GM21723 (cell line): ENCODE results near the gene FCRL5.
A peak's percentile ranks its signal among the peaks of the same experiment; 100 is the strongest.
"Not testable (repeated sequence)": the region's sequence is repeated elsewhere in the genome, so short reads cannot be mapped to it uniquely, and the experiment has no call there.

Experiments
- ATAC-seq: cut with Tn5 transposase; IDR thresholded peaks from one replicate; pipeline ENCODE4 v1.9.1; 2021; ENCODE audit warnings: mild to moderate bottlenecking, moderate library complexity; ENCODE audit not compliant: unreplicated experiment

The FCRL5 gene

GRCh38 chr1:157490467-157491165 is 61.7 kb downstream of the FCRL5 start:
- peak; percentile 56 for ATAC-seq

- no peak for ATAC-seq
These were observed 64.2 kb downstream of the FCRL5 start for GRCh38 chr1:157488156-157488555.

- ATAC-seq, result no peak
These were observed 64.8 kb downstream of the FCRL5 start for GRCh38 chr1:157487504-157487903.

- no peak for ATAC-seq
These were observed 65.2 kb downstream of the FCRL5 start for GRCh38 chr1:157487096-157487495.

DNA sequence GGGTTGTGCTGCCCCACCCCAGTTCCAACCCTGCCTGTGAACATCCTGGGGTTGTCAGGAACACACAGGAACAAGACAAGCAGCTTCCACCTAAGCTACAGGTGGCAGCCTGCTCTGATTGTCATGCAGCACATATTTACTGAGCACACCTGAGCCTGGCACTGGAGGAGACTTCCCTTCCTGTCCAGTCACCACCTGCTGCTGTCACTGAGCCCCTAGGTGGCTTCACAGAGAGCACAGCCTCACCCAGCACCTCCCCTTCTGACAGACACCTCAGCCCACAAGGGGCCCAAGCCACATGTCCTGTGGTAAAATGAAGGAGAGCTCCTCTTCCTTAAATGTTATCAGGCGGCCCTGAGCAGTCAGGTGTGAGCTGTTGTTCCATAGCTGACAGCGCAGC is 65.9 kb downstream of the FCRL5 start:
- ATAC-seq, result not testable (repeated sequence)

- no peak for ATAC-seq
These were observed 66.5 kb downstream of the FCRL5 start for GRCh38 chr1:157485793-157486192.

- ATAC-seq, result no peak
These were observed 67.7 kb downstream of the FCRL5 start for GRCh38 chr1:157484573-157484972.

DNA sequence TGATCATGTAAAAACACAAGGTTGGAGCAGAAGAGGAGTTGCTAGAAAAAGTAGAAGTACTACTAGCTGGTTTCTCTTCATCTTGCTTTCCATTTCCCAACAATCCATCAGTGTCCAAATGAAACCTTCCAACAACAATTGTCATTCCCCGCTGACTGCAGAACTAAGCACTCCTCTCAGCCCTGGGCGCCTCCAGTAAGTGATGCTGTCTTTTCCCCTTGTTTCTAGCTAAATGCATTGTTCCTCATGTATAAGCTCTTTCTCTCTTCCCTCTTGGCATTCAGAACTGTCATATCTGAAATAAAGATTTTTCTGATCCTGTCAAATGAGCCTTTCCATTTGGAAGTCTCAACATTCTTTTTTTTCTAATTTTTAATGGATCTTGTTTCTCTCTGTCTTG is 68.7 kb downstream of the FCRL5 start:
- ATAC-seq, result no peak

GRCh38 chr1:157482717-157483116 is 69.6 kb downstream of the FCRL5 start:
- no peak for ATAC-seq

- ATAC-seq, result no peak
These were observed 70.1 kb downstream of the FCRL5 start for GRCh38 chr1:157482174-157482573.

DNA sequence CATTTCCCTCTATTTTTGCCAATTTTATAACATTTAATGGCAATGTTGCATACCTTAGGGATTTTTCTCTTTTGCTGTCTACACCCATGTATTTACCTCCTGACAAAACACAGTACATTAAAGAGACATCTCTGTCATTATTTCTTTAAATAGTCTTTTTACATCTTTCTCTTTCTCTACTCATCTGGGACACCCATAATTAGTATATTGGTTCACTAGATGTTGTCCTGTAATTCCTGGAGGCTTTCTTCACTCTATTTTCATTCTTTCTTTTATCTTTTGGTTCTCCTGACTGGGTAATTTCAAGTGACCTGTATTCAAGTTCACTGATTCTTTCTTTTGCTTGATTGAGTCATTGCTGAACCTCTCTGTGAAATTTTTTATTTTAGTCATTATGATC is 74.3 kb downstream of the FCRL5 start:
- ATAC-seq, result no peak

DNA sequence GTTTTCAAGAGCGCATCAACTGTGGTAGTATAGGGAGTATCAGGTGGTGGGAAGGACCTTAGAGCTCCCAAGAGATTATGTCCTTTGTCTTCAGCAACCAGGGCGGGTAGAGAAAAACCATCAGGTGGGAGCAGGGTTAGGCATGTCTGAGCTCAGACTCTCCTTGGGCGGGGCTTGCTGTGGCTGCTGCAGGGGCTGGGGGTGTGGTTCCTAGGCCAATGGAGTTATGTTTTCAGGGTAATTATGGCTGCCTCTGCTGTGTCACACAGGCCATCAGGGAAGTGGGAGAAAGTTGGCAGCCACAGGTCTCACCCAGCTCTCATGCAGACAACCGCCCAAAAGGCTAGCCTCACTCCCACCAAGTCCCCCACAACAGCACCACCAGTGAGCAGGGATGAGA is 74.9 kb downstream of the FCRL5 start:
- no peak for ATAC-seq

- ATAC-seq, result no peak
These were observed 79.4 kb downstream of the FCRL5 start for GRCh38 chr1:157472959-157473358.

DNA sequence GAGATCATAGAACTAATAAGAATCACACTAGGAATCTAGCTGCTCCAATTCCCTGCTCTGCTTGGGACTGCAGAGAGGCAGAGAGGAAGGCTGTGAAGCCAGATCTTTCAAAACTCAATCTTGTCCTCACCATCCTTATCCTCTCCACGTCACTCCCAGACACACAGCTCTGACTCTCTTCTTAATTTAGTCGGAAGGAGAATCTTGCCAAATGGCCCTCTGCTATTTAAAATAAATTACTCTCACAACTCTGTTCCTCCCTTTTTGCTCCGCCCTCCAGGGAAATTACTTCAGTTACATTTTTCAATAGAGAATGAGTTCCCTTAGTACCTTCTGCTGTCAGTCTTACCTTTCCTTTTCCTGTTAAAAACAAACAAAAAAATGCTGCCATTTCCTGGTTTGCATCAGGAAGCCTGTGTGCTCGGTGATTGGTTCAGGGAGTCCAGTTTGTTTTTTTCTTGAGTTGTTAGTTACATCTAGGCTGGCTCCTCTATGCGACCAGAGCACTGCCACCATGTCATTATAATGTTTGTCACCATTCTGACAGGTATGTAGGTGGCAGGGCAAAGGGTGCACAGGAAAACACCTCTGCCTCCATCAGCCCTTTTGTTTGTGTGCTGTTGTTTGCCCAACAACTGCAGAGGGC is 80.1 kb downstream of the FCRL5 start:
- ATAC-seq, result no peak

DNA sequence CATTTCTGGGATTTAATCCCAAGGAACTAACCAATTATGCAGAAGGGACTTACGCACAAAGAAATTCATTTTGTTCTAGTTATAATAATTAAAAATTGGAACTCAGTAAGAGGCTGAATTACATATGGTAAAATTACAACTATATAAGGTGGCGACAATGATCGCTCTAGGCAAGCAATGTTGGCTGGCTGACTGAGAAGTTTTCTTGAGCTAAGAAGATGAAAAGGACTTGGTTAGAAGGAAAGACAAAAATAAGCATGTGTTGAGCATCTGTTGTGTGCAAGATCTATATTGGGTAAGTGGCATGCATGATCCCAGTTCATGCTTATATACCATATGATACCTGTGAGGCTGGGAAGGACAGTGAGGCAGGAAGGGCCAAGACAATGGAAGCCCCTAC is 80.8 kb downstream of the FCRL5 start:
- no peak for ATAC-seq

DNA sequence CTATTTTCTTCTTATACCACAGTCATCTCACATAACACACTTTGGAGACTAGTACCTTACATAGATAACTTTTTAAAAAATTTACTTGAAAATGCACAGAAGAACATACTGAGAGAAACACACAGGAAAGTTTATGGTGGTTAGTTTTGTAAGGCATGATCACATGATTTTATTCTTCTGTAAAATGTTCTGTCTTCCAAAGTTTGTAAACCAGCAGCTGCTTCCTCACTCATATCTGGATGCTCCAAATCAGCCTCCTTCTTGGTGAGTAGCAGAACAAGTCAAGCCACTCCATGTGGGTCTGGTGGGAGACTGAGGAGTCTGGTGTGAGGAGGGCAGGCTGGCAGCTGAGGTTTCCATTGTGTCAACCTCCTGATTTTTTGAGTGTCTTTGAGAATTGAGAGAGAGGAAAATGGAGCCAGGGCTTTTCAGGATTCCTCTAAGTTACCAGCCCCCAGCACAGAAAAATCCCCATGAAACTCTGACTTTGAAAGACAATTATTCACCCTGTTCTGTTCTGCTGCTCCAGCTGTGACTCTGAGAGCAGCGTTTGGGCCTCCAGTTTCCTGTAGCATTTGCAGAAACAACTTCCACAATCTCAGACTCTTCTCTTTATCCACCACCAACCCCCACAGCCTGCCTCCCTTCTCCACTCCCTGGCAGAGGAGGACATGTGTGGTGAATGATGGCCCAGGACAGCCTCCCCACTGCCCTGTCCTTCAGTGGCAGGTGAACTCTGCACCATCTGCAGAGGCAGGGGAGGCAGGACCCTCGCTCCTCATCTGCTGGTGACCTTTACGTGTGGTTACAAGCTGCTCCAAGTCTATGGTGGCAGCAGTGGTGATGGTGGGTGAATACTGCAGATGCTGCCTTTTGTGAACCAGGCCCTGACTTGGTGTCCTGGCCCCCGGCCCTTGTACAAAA is 82.3 kb downstream of the FCRL5 start:
- ATAC-seq, result no peak

DNA sequence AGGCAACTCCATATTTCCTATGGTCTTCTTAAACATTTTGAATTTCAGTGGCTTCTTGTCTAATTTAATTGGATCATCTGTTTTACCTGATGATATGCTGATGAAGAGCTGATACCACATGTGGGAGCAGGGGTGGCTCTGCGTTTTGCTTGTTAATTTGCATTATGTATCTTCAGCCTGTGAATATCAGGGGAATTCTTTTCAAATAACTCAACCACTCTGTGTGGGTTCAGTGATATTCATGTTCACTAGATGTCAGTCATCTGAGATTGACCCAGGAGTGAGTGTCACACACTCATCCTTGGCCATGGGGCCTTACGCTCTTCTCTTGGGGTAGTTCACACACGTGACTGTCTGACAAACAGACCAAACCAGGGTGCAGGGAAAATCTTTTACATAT is 83.0 kb downstream of the FCRL5 start:
- ATAC-seq, result no peak

- ATAC-seq, result no peak
These were observed 86.3 kb downstream of the FCRL5 start for GRCh38 chr1:157466011-157466410.
